AG09309 (cell line): ENCODE data around the gene SYTL4.

ENCODE experiments used
- DNase-seq: peaks from one replicate; pipeline ENCODE4 v3.0.0-alpha.2; 2010; ENCODE audit warnings: low read depth
- H3K4me3 ChIP-seq: 2 replicates; pipeline ENCODE4 v1.5.1; 2011; ENCODE audit warnings: mild to moderate bottlenecking, low read depth, low read length, moderate library complexity; ENCODE audit not compliant: control insufficient read depth
- CTCF ChIP-seq: IDR thresholded peaks from 2 replicates; pipeline ENCODE4 v1.5.1; 2011; ENCODE audit warnings: mild to moderate bottlenecking, low read depth, low read length, inconsistent platforms; ENCODE audit not compliant: insufficient read depth, control insufficient read depth; ENCODE audit errors: missing control alignments

Gene SYTL4

GRCh38 chrX:100662796-100663195 lies 69.1 kb downstream of the SYTL4 start:
- no peak overlapping the region for H3K4me3 ChIP-seq
- DNase-seq, result no peak
- no peak for TF ChIP-seq CTCF

- TF ChIP-seq CTCF, result no peak
- H3K4me3 ChIP-seq, result no peak overlapping the region
- DNase-seq, result no peak
Observed at GRCh38 chrX:100662170-100662569, 69.8 kb downstream of the SYTL4 start.

GRCh38 chrX:100659431-100660137 lies 72.3 kb downstream of the SYTL4 start:
- TF ChIP-seq CTCF, result no peak
- no peak overlapping the region for H3K4me3 ChIP-seq
- DNase-seq, result no peak

GRCh38 chrX:100658941-100659381 lies 73.0 kb downstream of the SYTL4 start:
- TF ChIP-seq CTCF, result no peak
- no peak for DNase-seq
- H3K4me3 ChIP-seq, result no peak overlapping the region

GRCh38 chrX:100654261-100654660 lies 77.7 kb downstream of the SYTL4 start:
- H3K4me3 ChIP-seq, result no peak overlapping the region
- TF ChIP-seq CTCF, result peak; percentile 9
- no peak for DNase-seq

- TF ChIP-seq CTCF, result no peak
- no peak for DNase-seq
- H3K4me3 ChIP-seq, result no peak overlapping the region
Observed at GRCh38 chrX:100652266-100652665, 79.7 kb downstream of the SYTL4 start.
